PFSK-1 (cell line): ENCODE measurements around the gene C2orf42.
A peak's percentile ranks its signal among the peaks of the same experiment; 100 is the strongest.

ENCODE experiments used
- FOXP2 ChIP-seq: optimal IDR thresholded peaks from 2 replicates; pipeline ENCODE3; 2011; ENCODE audit warnings: borderline replicate concordance, control low read depth, inconsistent platforms; ENCODE audit not compliant: insufficient read depth; ENCODE audit errors: extremely low read length, extremely low read depth
- POLR2AphosphoS5 ChIP-seq: IDR thresholded peaks from 2 replicates; pipeline ENCODE4 v1.6.1; 2012; ENCODE audit warnings: low read depth, mild to moderate bottlenecking, control low read depth, low read length, moderate library complexity
- SIN3A ChIP-seq: IDR thresholded peaks from 2 replicates; pipeline ENCODE4 v1.6.1; 2012; ENCODE audit warnings: mild to moderate bottlenecking, low read length, moderate library complexity, borderline replicate concordance; ENCODE audit not compliant: insufficient read depth
- TAF1 ChIP-seq: IDR thresholded peaks from 2 replicates; pipeline ENCODE4 v1.6.1; 2012; ENCODE audit warnings: low read length, control low read depth, borderline replicate concordance; ENCODE audit not compliant: insufficient read depth
- TF ChIP-seq, protein P1 (sequence below), 2 experiments: IDR thresholded peaks; 2 replicates each; pipeline versions ENCODE4 v1.6.1 to v1.8.0; 2011 to 2012; ENCODE audit warnings: low read depth in 2 of 2, low read length in 2 of 2, control low read depth in 1 of 2, inconsistent platforms in 1 of 2, mild to moderate bottlenecking in 1 of 2, moderate library complexity in 1 of 2; ENCODE audit not compliant: insufficient read depth in 1 of 2

C2orf42 gene

DNA sequence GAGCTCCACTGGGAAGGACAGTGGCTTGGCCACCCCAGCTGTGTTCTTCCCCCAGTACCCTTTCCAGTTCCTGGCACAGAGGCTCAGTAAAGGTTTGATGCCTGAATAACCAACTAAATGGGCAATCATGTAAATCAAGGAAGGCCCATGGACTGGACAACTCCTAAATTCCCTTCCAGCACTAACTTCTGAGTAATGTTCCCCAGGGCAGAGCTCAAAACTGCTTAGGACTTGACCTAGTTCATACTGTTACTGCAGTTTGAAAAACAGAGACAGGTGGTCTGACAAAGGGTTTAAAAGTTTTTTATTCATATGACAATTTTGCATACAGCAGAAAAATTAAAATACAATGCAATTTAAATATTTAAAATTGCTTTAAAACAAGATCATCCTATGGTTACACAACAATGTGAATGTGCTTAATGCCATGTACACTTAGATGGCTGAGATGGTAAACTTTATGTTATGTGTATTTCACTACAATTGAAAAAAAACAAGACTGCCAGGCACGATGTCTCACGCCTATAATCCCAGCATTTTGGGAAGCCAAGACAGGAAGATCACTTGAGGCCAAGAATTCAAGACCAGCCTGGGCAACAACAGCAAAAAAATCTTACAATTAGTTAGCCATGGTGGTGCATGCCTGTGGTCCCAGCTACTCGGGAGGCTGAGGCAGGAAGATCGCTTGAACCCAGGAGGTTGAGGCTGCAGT, 77.3 kb downstream of the C2orf42 start:
- no peak for TF ChIP-seq FOXP2
- no peak for TF ChIP-seq SIN3A
- TF ChIP-seq, protein P1, sequence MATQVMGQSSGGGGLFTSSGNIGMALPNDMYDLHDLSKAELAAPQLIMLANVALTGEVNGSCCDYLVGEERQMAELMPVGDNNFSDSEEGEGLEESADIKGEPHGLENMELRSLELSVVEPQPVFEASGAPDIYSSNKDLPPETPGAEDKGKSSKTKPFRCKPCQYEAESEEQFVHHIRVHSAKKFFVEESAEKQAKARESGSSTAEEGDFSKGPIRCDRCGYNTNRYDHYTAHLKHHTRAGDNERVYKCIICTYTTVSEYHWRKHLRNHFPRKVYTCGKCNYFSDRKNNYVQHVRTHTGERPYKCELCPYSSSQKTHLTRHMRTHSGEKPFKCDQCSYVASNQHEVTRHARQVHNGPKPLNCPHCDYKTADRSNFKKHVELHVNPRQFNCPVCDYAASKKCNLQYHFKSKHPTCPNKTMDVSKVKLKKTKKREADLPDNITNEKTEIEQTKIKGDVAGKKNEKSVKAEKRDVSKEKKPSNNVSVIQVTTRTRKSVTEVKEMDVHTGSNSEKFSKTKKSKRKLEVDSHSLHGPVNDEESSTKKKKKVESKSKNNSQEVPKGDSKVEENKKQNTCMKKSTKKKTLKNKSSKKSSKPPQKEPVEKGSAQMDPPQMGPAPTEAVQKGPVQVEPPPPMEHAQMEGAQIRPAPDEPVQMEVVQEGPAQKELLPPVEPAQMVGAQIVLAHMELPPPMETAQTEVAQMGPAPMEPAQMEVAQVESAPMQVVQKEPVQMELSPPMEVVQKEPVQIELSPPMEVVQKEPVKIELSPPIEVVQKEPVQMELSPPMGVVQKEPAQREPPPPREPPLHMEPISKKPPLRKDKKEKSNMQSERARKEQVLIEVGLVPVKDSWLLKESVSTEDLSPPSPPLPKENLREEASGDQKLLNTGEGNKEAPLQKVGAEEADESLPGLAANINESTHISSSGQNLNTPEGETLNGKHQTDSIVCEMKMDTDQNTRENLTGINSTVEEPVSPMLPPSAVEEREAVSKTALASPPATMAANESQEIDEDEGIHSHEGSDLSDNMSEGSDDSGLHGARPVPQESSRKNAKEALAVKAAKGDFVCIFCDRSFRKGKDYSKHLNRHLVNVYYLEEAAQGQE (IDR thresholded peaks at IDR 0.05; ENCODE audit: insufficient read depth in 1 of 2, low read depth in 2 of 2, low read length in 2 of 2) = no peak
- no peak for TF ChIP-seq TAF1
- no peak for TF ChIP-seq POLR2AphosphoS5

DNA sequence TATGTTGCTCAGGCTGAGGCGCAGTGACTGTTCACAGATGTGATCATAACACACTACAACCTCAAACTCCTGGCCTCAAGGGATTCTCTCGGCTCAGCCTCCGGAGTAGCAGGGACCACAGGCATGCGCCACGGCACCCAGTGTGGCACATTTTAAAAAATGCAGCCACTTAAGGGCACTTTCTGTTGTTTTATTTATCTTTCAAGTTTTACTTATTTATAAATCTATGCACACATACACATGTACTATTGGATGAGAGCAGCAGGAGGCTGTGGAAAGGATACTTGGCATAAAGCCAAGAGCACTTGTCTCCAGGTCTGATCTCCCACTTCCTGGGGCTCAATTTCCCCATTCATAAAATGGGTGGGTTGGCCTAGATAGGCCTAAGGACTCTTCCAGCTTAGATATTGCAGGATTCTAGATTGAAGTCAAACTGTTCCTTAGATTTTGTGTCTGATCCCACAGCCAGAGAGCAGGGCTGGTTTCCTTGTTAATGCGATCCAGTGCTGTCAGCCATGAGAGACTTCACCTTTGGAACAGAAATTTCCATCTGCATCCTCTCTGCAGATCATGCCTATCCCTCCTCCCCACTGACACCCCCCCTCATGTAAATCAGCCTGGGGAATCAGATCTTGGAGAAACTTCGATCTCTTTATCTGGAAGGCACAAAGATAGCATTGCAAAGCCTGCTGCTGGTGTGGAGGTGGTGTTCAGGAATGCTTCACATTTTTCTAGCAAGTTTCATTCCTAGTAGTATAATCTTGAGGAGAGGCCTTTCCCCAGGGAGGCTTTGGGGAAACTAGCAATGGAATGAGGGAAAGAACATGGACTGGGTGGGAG, 78.8 kb downstream of the C2orf42 start:
- 0 out of 2 replicates have a peak, but pooled peaks have one; percentile 30 for TF ChIP-seq TAF1
- TF ChIP-seq SIN3A = no peak
- TF ChIP-seq POLR2AphosphoS5 = peak; percentile 46; the same call in 1 of the 2 replicates
- TF ChIP-seq, protein P1 (IDR thresholded peaks at IDR 0.05; ENCODE audit: insufficient read depth in 1 of 2, low read depth in 2 of 2, low read length in 2 of 2) = peak in 1 of 2 experiments; percentile 39; a peak in 1 of 4 replicates
- no peak for TF ChIP-seq FOXP2

DNA sequence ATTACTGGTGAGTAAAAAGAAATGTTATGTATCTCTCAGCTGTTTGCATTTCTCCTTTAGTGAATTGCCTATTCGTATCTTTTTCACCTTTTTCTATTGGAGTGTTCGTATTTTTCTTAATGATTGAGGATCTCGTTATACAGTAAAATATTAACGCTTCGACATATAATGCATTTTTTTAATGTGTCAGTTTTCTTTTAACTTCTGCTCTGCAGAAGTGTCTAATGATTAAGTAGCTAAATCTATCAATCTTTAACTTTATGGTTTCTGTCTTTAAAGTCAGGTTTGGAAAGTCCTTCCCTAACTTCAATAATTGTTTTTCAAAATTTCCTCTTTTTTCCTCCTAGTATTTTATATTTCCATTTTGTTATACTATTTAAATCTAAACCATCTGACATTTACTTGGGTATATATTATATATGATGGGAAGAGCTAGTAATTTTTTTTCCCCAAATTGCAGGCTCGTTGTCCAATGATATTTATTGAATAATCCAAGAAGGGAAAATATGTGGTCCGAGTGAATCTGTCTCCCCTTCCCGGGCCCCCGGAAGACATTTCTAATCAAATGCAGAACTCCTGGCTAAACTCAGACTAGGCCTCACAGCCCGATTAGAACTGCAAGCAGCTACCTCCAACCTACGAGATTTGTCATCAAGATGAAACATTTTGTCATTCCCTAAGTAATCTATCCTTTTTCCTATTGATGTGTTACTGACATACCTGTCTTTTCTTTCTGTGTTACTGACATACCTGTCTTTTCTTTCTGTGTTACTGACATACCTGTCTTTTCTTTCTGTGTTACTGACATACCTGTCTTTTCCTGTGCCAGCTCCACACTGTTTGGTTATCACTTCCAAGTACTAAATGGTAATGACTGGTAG, 86.3 kb downstream of the C2orf42 start:
- TF ChIP-seq POLR2AphosphoS5 (no peak), SIN3A (no peak), TAF1 (no peak), FOXP2 (no peak)
- TF ChIP-seq, protein P1 (IDR thresholded peaks at IDR 0.05; ENCODE audit: insufficient read depth in 1 of 2, low read depth in 2 of 2, low read length in 2 of 2) = no peak

DNA sequence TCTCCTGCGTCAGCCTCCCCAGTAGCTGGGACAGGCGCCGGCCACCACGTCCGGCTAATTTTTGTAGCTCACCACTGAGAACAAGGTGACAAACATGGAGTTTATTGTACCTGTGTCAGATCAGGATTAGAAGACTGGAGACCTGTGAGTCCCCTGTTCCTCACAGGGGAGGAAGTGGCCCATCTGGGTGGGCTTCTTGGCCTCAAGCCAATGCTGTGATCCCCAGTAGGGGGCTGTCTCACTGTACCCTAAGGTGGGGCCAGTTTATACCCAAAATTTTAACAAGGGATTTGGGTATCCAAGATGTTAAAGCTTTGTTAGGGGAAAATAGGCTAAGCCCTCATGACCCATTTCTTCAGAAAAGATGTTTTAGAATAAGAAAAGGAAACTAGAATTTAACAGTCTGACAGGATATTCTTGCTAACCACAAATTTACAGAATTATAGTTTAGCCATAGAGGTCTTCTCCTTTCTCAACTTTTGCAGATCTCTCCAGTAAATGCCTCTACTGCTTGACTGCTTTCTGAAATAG, 87.2 kb downstream of the C2orf42 start:
- no peak for TF ChIP-seq POLR2AphosphoS5
- TF ChIP-seq TAF1 = no peak
- TF ChIP-seq SIN3A = no peak
- TF ChIP-seq, protein P1 (IDR thresholded peaks at IDR 0.05; ENCODE audit: insufficient read depth in 1 of 2, low read depth in 2 of 2, low read length in 2 of 2) = no peak
- TF ChIP-seq FOXP2 = no peak
